Mesenchymal stem cell (in vitro differentiated cells and primary cell): ENCODE results near the gene CNDP1.

Experiments used
- DNase-seq: peaks from one replicate; pipeline ENCODE4 v3.0.0-alpha.2; 2013
- H2AFZ ChIP-seq: one replicate; pipeline ENCODE4 v1.6.1; 2013; ENCODE audit warnings: low read depth, mild to moderate bottlenecking, control low read depth, inconsistent platforms, low read length, moderate library complexity
- H2AK5ac ChIP-seq: 2 replicates; pipeline ENCODE4 v1.6.1; 2013; ENCODE audit warnings: low read length, moderate library complexity, mild to moderate bottlenecking, inconsistent platforms; ENCODE audit not compliant: severe bottlenecking
- H2BK120ac ChIP-seq: one replicate; pipeline ENCODE4 v1.6.1; 2013; ENCODE audit warnings: low read depth, mild to moderate bottlenecking, inconsistent platforms, low read length, moderate library complexity
- H2BK12ac ChIP-seq, 2 experiments: one replicate each; pipeline ENCODE4 v1.6.1; 2013; ENCODE audit warnings: inconsistent platforms in 2 of 2, low read length in 2 of 2, mild to moderate bottlenecking in 2 of 2, moderate library complexity in 2 of 2, control low read depth in 1 of 2
- H2BK15ac ChIP-seq: one replicate; pipeline ENCODE4 v1.6.1; 2013; ENCODE audit warnings: mild to moderate bottlenecking, low read depth, inconsistent platforms; ENCODE audit not compliant: poor library complexity, severe bottlenecking
- H2BK5ac ChIP-seq: 2 replicates; pipeline ENCODE4 v1.6.1; 2013; ENCODE audit warnings: low read depth, mild to moderate bottlenecking, low read length, control low read depth, inconsistent platforms; ENCODE audit not compliant: poor library complexity, severe bottlenecking
- H3K14ac ChIP-seq, 2 experiments: one replicate each; pipeline ENCODE4 v1.6.1; 2013; ENCODE audit warnings: inconsistent platforms in 2 of 2, low read length in 2 of 2, control low read depth in 1 of 2, mild to moderate bottlenecking in 1 of 2, moderate library complexity in 1 of 2
- H3K18ac ChIP-seq, 2 experiments: one replicate each; pipeline ENCODE4 v1.6.1; 2013; ENCODE audit warnings: inconsistent platforms in 2 of 2, low read length in 2 of 2, control low read depth in 1 of 2, low read depth in 1 of 2, mild to moderate bottlenecking in 1 of 2
- H3K23ac ChIP-seq, 2 experiments: one replicate each; pipeline ENCODE4 v1.6.1; 2013; ENCODE audit warnings: inconsistent platforms in 2 of 2, low read length in 2 of 2, mild to moderate bottlenecking in 2 of 2, moderate library complexity in 2 of 2, control low read depth in 1 of 2
- H3K27ac ChIP-seq: 2 replicates; pipeline ENCODE4 v1.5.1; 2013; ENCODE audit warnings: mild to moderate bottlenecking, moderate library complexity, low read length, control low read depth, inconsistent platforms; ENCODE audit not compliant: poor library complexity, severe bottlenecking
- H3K27me3 ChIP-seq, 2 experiments: 2 replicates each; pipeline versions ENCODE4 v1.6.1 to v1.7.0; 2013; ENCODE audit warnings: low read length in 2 of 2, mild to moderate bottlenecking in 2 of 2, moderate library complexity in 2 of 2, control low read depth in 1 of 2, inconsistent platforms in 1 of 2; ENCODE audit not compliant: control insufficient read depth in 1 of 2, insufficient read depth in 1 of 2
- H3K36me3 ChIP-seq, 2 experiments: 2 replicates each; pipeline versions ENCODE4 v1.6.1 to v1.7.0; 2013; ENCODE audit warnings: low read length in 2 of 2, control low read depth in 1 of 2, inconsistent platforms in 1 of 2, low read depth in 1 of 2, mild to moderate bottlenecking in 1 of 2; ENCODE audit not compliant: insufficient read depth in 2 of 2, control insufficient read depth in 1 of 2
- H3K4ac ChIP-seq, 2 experiments: one replicate each; pipeline ENCODE4 v1.6.1; 2013; ENCODE audit warnings: inconsistent platforms in 2 of 2, low read length in 2 of 2, mild to moderate bottlenecking in 2 of 2, moderate library complexity in 2 of 2, control low read depth in 1 of 2, low read depth in 1 of 2
- H3K4me1 ChIP-seq: 2 replicates; pipeline ENCODE4 v1.6.1; 2013; ENCODE audit warnings: low read depth, low read length, control low read depth; ENCODE audit not compliant: control insufficient read depth, insufficient read depth
- H3K4me2 ChIP-seq: 2 replicates; pipeline ENCODE4 v1.6.1; 2013; ENCODE audit warnings: low read length, mild to moderate bottlenecking, inconsistent platforms; ENCODE audit not compliant: poor library complexity, severe bottlenecking
- H3K4me3 ChIP-seq, 2 experiments: 2 replicates each; pipeline versions ENCODE4 v1.5.1 to v1.7.0; 2013; ENCODE audit warnings: low read length in 2 of 2, mild to moderate bottlenecking in 2 of 2, control low read depth in 1 of 2, low read depth in 1 of 2; ENCODE audit not compliant: insufficient read depth in 1 of 2
- H3K79me1 ChIP-seq: replicated peaks from 2 replicates; pipeline ENCODE4 v1.6.1; 2013; ENCODE audit warnings: mild to moderate bottlenecking, control low read depth, low read length, inconsistent platforms; ENCODE audit not compliant: poor library complexity, severe bottlenecking
- H3K9ac ChIP-seq: 2 replicates; pipeline ENCODE4 v1.7.0; 2013; ENCODE audit warnings: mild to moderate bottlenecking, low read length, moderate library complexity
- H3K9me3 ChIP-seq: 2 replicates; pipeline ENCODE4 v1.7.0; 2013; ENCODE audit warnings: mild to moderate bottlenecking, low read length; ENCODE audit not compliant: control insufficient read depth
- H4K8ac ChIP-seq: one replicate; pipeline ENCODE4 v1.6.1; 2013; ENCODE audit warnings: inconsistent platforms, mild to moderate bottlenecking, low read length, moderate library complexity
- H4K91ac ChIP-seq: one replicate; pipeline ENCODE4 v1.6.1; 2013; ENCODE audit warnings: mild to moderate bottlenecking, low read length, inconsistent platforms
- WGBS: methylation state at CpG from one replicate; pipeline ENCODE4 v1.1.7; 2013; ENCODE audit warnings: mixed read lengths; 5-methylcytosine and 5-hydroxymethylcytosine counted together

Gene CNDP1

DNA sequence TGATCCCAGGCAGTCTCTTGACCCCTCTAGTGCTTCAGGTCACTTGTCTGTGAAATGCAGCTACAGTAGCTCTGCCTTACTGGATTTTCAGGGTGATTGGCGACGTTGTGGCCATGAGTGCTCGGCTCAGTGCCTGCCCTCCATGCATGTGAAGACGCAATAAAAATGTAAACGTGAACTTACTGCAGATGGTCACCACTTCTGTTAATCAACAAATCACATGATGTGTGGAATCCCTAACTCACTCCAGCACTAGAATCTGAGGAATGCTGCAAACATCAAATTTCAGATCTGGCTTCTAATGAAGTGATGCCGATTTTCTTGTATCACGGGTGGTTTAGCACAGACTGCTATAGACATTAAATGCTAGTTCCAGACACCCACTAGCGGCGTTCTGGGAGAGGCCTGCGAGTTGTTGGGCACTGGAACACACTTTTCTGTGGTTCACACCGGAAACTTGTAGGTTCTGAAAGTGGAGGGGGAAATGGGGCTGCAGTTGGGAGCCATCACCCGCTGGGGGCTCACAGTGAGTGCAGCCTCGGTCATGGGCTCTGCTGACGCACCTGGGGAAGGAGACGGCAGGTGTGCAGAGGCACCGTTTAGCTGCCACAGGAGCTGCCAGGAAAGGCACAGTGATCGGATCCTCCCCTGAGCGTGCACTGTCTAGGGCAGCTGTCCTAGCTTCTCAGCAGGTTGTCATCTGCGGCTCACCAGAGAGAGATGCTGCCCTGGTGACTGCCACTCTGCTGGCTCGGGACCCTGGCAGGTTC, 6.5 kb downstream of the CNDP1 start:
- Histone ChIP-seq H3K4me1 (peaks cover 8% of the 10 kb centered on the region), H3K14ac (peak overlapping the region in 1 of 2 experiments; percentile 63), H3K18ac (no peak overlapping the region), H4K91ac (peak overlapping the region; percentile 61), H2BK12ac (no peak overlapping the region), H3K23ac (no peak overlapping the region), H3K4me2 (no peak overlapping the region), H3K9me3 (no peaks in the 10 kb centered on the region), H3K9ac (no peak overlapping the region), H2AK5ac (no peak overlapping the region), H2BK15ac (no peak overlapping the region), H2BK5ac (no peak overlapping the region), H4K8ac (no peak overlapping the region), H3K36me3 (no peaks in the 10 kb centered on the region), H3K27ac (no peak overlapping the region), H2AFZ (peak overlapping the region; percentile 39), H3K79me1 (no peaks in the 10 kb centered on the region), H3K27me3 (peaks cover 26 to 28% of the 10 kb centered on the region in 2 experiments), H3K4me3 (no peak overlapping the region), H3K4ac (no peak overlapping the region), H2BK120ac (no peak overlapping the region)
- DNase-seq: peak; percentile 26
- WGBS: 63% methylated on average over 20 of the region's 20 CpGs

DNA sequence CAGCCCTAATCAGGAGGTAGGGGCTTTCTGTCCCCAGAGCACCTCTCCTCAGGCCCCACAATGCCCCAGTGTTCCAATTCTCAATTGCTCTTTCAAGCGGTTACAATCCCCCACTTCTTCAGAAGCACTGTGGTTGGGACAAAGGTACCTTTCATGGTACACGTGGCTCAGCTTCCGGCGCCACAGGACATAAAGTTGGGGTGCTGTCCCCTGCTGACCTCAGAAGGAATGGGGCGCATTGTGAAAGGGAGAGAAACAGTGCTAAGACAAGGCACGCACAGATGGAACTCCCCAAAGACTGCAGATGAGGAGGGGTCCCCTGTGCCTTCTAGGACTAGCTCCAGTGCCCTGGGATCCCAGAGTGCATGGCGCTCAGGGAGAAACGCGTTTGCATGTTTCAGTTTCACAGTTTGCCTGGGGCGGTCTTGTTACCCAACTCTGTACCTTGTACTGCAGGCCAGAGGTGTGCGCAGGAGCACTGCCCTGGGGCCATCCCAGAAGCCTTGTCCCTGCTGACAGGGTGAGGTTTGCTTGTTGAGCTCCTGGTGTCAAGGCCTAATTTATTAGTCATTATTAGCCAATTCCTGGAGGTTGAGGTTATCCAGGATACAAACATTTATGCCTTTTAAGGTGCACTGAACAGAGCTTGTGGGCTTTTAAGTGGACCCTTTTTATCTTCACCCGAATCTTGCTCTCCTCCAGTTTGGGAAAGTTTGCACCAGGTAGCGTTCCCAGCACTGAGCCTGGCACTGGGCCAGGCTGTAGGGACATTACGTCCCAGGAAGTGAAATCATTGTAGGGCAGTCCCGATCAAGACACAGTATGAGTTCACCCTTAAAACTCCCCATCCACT, 7.6 kb downstream of the CNDP1 start:
- H3K4ac ChIP-seq: no peak overlapping the region
- H3K23ac ChIP-seq: no peak overlapping the region
- no peak overlapping the region for H2BK12ac ChIP-seq
- H4K91ac ChIP-seq: no peak overlapping the region
- no peak for DNase-seq
- no peak overlapping the region for H2BK120ac ChIP-seq
- H2BK15ac ChIP-seq: no peak overlapping the region
- H2AFZ ChIP-seq: no peak overlapping the region
- H3K36me3 ChIP-seq: no peaks in the 10 kb centered on the region
- no peak overlapping the region for H3K4me2 ChIP-seq
- H3K9me3 ChIP-seq: no peaks in the 10 kb centered on the region
- no peak overlapping the region for H2BK5ac ChIP-seq
- H3K4me1 ChIP-seq: peaks cover 8% of the 10 kb centered on the region
- no peak overlapping the region for H3K18ac ChIP-seq
- no peak overlapping the region for H3K4me3 ChIP-seq
- no peak overlapping the region for H4K8ac ChIP-seq
- no peak overlapping the region for H3K27ac ChIP-seq
- peaks cover 26 to 28% of the 10 kb centered on the region in 2 experiments for H3K27me3 ChIP-seq
- H3K79me1 ChIP-seq: no peaks in the 10 kb centered on the region
- WGBS: 88% methylated on average over 14 of the region's 15 CpGs
- no peak overlapping the region for H2AK5ac ChIP-seq
- H3K9ac ChIP-seq: no peak overlapping the region
- H3K14ac ChIP-seq: no peak overlapping the region

DNA sequence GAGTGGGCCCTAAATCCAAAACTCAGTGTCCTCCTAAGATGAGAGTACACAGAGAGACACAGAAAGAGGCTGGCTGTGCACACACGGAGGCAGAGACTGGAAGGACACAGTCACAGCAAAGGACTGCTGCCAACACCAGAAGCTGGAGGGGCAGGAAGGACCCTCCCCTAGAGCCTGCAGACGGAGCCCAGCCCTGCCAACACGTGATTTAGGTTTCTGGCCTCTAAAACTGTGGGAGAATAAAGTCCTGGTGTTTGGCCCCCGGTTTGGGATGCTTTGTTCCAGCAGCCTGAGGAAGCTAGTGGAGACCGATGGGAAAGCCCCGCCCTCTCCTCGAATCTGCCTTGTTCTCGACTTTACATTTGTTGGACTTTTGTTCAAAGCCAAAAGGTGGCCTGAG, 10.6 kb downstream of the CNDP1 start:
- no peak overlapping the region for H3K4ac ChIP-seq
- H2AFZ ChIP-seq: no peak overlapping the region
- H2BK120ac ChIP-seq: no peak overlapping the region
- H3K79me1 ChIP-seq: no peaks in the 10 kb centered on the region
- peaks cover 8% of the 10 kb centered on the region for H3K4me1 ChIP-seq
- no peak overlapping the region for H3K4me3 ChIP-seq
- no peak for DNase-seq
- no peak overlapping the region for H3K4me2 ChIP-seq
- no peak overlapping the region for H3K9ac ChIP-seq
- peaks cover 15 to 19% of the 10 kb centered on the region in 2 experiments for H3K27me3 ChIP-seq
- no peak overlapping the region for H3K23ac ChIP-seq
- no peak overlapping the region for H3K14ac ChIP-seq
- no peak overlapping the region for H2BK12ac ChIP-seq
- no peak overlapping the region for H2BK15ac ChIP-seq
- H4K91ac ChIP-seq: no peak overlapping the region
- no peak overlapping the region for H3K18ac ChIP-seq
- no peak overlapping the region for H3K27ac ChIP-seq
- no peak overlapping the region for H2BK5ac ChIP-seq
- H2AK5ac ChIP-seq: no peak overlapping the region
- no peak overlapping the region for H4K8ac ChIP-seq
- peaks cover 15% of the 10 kb centered on the region for H3K9me3 ChIP-seq
- WGBS: 73% methylated on average over 8 of the region's 8 CpGs
- H3K36me3 ChIP-seq: no peaks in the 10 kb centered on the region

DNA sequence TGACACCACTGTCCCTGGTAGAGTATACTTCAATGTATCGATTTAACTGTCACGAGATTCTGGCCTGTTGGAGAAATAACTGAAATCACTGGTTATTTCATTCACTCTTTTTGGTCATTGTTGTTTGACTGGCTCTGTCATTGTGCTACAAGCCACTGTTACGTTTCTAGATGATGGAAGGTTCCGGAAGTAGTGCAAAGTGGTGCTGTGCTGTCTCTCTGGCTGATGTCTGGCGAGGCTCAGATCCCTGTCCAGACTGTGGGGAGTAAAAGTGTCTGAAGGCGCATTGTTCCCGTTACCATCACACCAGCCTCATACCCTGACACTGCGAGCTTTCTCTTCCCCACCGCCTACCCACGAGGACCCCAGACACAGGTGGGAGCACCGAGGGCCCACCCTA, 11.7 kb downstream of the CNDP1 start:
- peaks cover 2% of the 10 kb centered on the region for H3K4me1 ChIP-seq

More for the DNA sequence above, 11.7 kb downstream of the CNDP1 start:
- Histone ChIP-seq H3K4ac (no peak overlapping the region), H3K18ac (peak overlapping the region in 1 of 2 experiments; percentile 48), H2BK120ac (no peak overlapping the region), H4K8ac (no peak overlapping the region), H3K79me1 (no peaks in the 10 kb centered on the region), H2AK5ac (no peak overlapping the region), H4K91ac (peak overlapping the region; percentile 34), H2AFZ (no peak overlapping the region), H3K23ac (no peak overlapping the region), H3K9me3 (peaks cover 17% of the 10 kb centered on the region), H2BK5ac (no peak overlapping the region), H3K27ac (no peak overlapping the region), H2BK15ac (no peak overlapping the region), H2BK12ac (peak overlapping the region in 1 of 2 experiments; percentile 8), H3K14ac (no peak overlapping the region), H3K9ac (no peak overlapping the region), H3K4me3 (no peak overlapping the region), H3K36me3 (no peaks in the 10 kb centered on the region), H3K27me3 (peaks cover 8 to 10% of the 10 kb centered on the region in 2 experiments), H3K4me2 (no peak overlapping the region)
- DNase-seq: no peak
- 93% methylated on average over 11 of the region's 11 CpGs for WGBS
